SK-N-SH treated with all-trans-retinoic acid at 6 μM for 48 hours (cell line): ENCODE data around the gene ATP12A.

Source experiments
- ATAC-seq: fragments of 200-7000 bp; cut with Tn5 transposase; 3 replicates; pipeline ENCODE4 v1.9.1; 2020; ENCODE audit warnings: mild to moderate bottlenecking, moderate library complexity
- ARNTL ChIP-seq: fragments of 450-650 bp; formaldehyde crosslinking; IDR thresholded peaks from 2 replicates; pipeline ENCODE4 v1.5.0; 2020; ENCODE audit warnings: low read depth, mild to moderate bottlenecking, moderate library complexity, borderline replicate concordance
- BACH2 ChIP-seq: fragments of 250-450 bp; sonication (Bioruptor Pico); IDR thresholded peaks from 2 replicates; pipeline ENCODE4 v1.9.0; 2021; ENCODE audit warnings: mild to moderate bottlenecking, borderline replicate concordance
- CSDC2 ChIP-seq: fragments of 250-450 bp; sonication (Bioruptor Pico); IDR thresholded peaks from 2 replicates; pipeline ENCODE4 v1.5.0; 2020; ENCODE audit warnings: mild to moderate bottlenecking, moderate library complexity
- ESRRG ChIP-seq: fragments of 250-450 bp; sonication (Bioruptor Pico); IDR thresholded peaks from 2 replicates; pipeline ENCODE4 v1.6.1; 2021; ENCODE audit warnings: mild to moderate bottlenecking
- GLIS3 ChIP-seq: fragments of 250-450 bp; sonication (Bioruptor Pico); IDR thresholded peaks from 2 replicates; pipeline ENCODE4 v1.5.0; 2020; ENCODE audit warnings: mild to moderate bottlenecking, moderate library complexity
- ISL1 ChIP-seq: fragments of 250-450 bp; sonication (Bioruptor Pico); IDR thresholded peaks from 2 replicates; pipeline ENCODE4 v2.1.2; 2022; ENCODE audit warnings: mild to moderate bottlenecking, moderate library complexity
- OSR1 ChIP-seq: fragments of 250-450 bp; sonication (Bioruptor Pico); IDR thresholded peaks from 2 replicates; pipeline ENCODE4 v1.8.0; 2022; ENCODE audit warnings: moderate library complexity, mild to moderate bottlenecking, inconsistent platforms
- PPARA ChIP-seq: fragments of 250-450 bp; sonication (Bioruptor Pico); IDR thresholded peaks from 2 replicates; pipeline ENCODE4 v1.5.0; 2020; ENCODE audit warnings: mild to moderate bottlenecking, borderline replicate concordance
- RARB ChIP-seq: fragments of 250-450 bp; sonication (Bioruptor Pico); IDR thresholded peaks from 2 replicates; pipeline ENCODE4 v1.8.0; 2021; ENCODE audit warnings: mild to moderate bottlenecking, moderate library complexity
- SNAI2 ChIP-seq: fragments of 250-450 bp; sonication (Bioruptor Pico); IDR thresholded peaks from 2 replicates; pipeline ENCODE4 v1.5.0; 2020; ENCODE audit warnings: mild to moderate bottlenecking, moderate library complexity
- TCF4 ChIP-seq: fragments of 250-450 bp; sonication (Bioruptor Pico); IDR thresholded peaks from 2 replicates; pipeline ENCODE4 v1.8.0; 2021; ENCODE audit warnings: mild to moderate bottlenecking, moderate library complexity, borderline replicate concordance
- TOX ChIP-seq: fragments of 250-450 bp; sonication (Bioruptor Pico); IDR thresholded peaks from 2 replicates; pipeline ENCODE4 v1.8.0; 2021; ENCODE audit warnings: mild to moderate bottlenecking, moderate library complexity, borderline replicate concordance
- ZC3H10 ChIP-seq: fragments of 250-450 bp; sonication (Bioruptor Pico); IDR thresholded peaks from 2 replicates; pipeline ENCODE4 v1.5.1; 2021; ENCODE audit warnings: mild to moderate bottlenecking, moderate library complexity
- ZFP3 ChIP-seq: fragments of 250-450 bp; sonication (Bioruptor Pico); IDR thresholded peaks from 2 replicates; pipeline ENCODE4 v1.5.0; 2020; ENCODE audit warnings: mild to moderate bottlenecking, moderate library complexity
- ZFP30 ChIP-seq: fragments of 450-650 bp; formaldehyde crosslinking; IDR thresholded peaks from 2 replicates; pipeline ENCODE4 v1.5.0; 2022; ENCODE audit warnings: mild to moderate bottlenecking, moderate library complexity
- ZNF565 ChIP-seq: fragments of 450-650 bp; formaldehyde crosslinking; conservative IDR thresholded peaks from 2 replicates; pipeline ENCODE4 v1.5.0; 2020; ENCODE audit warnings: low read depth, mild to moderate bottlenecking, moderate library complexity
- ZNF70 ChIP-seq: fragments of 450-650 bp; formaldehyde crosslinking; IDR thresholded peaks from 2 replicates; pipeline ENCODE4 v1.5.0; 2020; ENCODE audit warnings: mild to moderate bottlenecking, moderate library complexity
- ZNF8 ChIP-seq: fragments of 450-650 bp; formaldehyde crosslinking; IDR thresholded peaks from 2 replicates; pipeline ENCODE4 v1.5.0; 2020; ENCODE audit warnings: mild to moderate bottlenecking, moderate library complexity
- TF ChIP-seq, protein P1 (sequence below): fragments of 250-450 bp; sonication (Bioruptor Pico); IDR thresholded peaks from 2 replicates; pipeline ENCODE4 v1.8.0; 2020; ENCODE audit warnings: mild to moderate bottlenecking, moderate library complexity, borderline replicate concordance
- TF ChIP-seq, protein P2 (sequence below): fragments of 250-450 bp; sonication (Bioruptor Pico); IDR thresholded peaks from 2 replicates; pipeline ENCODE4 v1.5.1; 2020; ENCODE audit warnings: low read depth, mild to moderate bottlenecking, moderate library complexity
- TF ChIP-seq, protein P3 (sequence below): fragments of 250-450 bp; sonication (Bioruptor Pico); IDR thresholded peaks from 2 replicates; pipeline ENCODE4 v1.5.1; 2021; ENCODE audit warnings: mild to moderate bottlenecking, moderate library complexity

The ATP12A gene

DNA sequence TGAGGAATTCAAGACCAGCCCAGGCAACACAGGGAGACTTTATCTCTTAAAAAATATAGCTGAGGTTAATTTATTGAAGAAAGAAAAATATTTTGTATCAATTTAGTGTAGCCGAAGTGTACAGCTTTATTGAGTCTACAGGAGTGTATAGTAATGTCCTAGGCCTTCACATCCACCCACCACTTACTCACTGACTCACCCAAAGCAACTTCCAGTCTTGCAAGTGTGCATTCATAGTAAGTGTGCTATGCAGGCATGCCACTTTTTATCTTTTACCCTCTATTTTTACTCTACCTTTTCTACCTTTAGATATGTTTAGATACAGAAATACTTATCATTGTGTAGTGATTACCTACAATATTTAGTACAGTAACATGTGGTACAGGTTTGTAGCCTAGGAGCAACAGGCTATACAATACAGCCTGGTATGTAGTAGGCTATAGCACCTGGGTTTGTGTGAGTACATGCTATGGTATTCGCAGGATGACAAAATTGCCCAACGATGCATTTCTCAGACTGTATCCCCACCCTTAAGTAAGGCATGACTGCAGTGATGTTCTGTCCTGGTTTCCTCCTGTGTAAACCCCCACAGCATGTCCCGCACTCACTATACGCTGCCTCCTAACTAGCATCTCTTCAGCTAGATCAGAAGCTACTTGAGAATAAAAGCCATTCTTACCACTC is 15.3 kb upstream of the ATP12A start:
- TF ChIP-seq CSDC2 (CRISPR knock-in tag) (no peak), TCF4 (no peak), ZFP30 (no peak), BACH2 (no peak), OSR1 (no peak), GLIS3 (CRISPR knock-in tag) (no peak), SNAI2 (CRISPR knock-in tag) (no peak), ESRRG (CRISPR knock-in tag) (no peak), ZNF565 (no peak), ARNTL (CRISPR knock-in tag) (no peak), ZFP3 (CRISPR knock-in tag) (no peak), ZNF8 (CRISPR knock-in tag) (no peak), TOX (no peak), RARB (CRISPR knock-in tag) (no peak), ISL1 (CRISPR knock-in tag) (no peak), PPARA (CRISPR knock-in tag) (no peak)
- TF ChIP-seq, protein P1, sequence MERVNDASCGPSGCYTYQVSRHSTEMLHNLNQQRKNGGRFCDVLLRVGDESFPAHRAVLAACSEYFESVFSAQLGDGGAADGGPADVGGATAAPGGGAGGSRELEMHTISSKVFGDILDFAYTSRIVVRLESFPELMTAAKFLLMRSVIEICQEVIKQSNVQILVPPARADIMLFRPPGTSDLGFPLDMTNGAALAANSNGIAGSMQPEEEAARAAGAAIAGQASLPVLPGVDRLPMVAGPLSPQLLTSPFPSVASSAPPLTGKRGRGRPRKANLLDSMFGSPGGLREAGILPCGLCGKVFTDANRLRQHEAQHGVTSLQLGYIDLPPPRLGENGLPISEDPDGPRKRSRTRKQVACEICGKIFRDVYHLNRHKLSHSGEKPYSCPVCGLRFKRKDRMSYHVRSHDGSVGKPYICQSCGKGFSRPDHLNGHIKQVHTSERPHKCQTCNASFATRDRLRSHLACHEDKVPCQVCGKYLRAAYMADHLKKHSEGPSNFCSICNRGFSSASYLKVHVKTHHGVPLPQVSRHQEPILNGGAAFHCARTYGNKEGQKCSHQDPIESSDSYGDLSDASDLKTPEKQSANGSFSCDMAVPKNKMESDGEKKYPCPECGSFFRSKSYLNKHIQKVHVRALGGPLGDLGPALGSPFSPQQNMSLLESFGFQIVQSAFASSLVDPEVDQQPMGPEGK (CRISPR knock-in tag): no peak
- TF ChIP-seq, protein P2, sequence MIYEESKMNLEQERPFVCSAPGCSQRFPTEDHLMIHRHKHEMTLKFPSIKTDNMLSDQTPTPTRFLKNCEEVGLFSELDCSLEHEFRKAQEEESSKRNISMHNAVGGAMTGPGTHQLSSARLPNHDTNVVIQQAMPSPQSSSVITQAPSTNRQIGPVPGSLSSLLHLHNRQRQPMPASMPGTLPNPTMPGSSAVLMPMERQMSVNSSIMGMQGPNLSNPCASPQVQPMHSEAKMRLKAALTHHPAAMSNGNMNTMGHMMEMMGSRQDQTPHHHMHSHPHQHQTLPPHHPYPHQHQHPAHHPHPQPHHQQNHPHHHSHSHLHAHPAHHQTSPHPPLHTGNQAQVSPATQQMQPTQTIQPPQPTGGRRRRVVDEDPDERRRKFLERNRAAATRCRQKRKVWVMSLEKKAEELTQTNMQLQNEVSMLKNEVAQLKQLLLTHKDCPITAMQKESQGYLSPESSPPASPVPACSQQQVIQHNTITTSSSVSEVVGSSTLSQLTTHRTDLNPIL (CRISPR knock-in tag): no peak
- ATAC-seq: no peak

DNA sequence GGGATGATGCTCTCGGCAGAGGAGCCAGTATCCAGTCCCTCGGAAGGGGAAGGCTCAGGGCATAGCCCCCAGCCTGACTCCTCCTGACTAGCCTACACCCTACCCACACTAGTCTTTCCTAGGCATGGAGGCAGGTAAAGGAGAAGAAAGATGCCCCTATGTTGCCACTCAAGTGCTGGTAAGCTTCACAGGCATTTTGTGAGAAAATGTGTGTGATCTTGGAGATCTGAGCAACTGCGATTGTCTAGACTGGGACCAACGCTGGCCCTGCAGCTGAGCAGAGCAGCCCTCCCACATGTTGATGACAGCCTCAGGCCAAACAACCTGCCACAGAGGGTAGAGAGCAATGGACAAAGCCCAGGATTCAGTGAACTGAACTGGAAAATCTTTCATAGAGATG is 11.7 kb upstream of the ATP12A start:
- ATAC-seq: no peak
- no peak for TF ChIP-seq ARNTL (CRISPR knock-in tag)
- no peak for TF ChIP-seq ZNF8 (CRISPR knock-in tag)
- no peak for TF ChIP-seq ZFP3 (CRISPR knock-in tag)
- no peak for TF ChIP-seq TOX
- TF ChIP-seq TCF4: no peak
- TF ChIP-seq SNAI2 (CRISPR knock-in tag): no peak
- no peak for TF ChIP-seq BACH2
- TF ChIP-seq RARB (CRISPR knock-in tag): no peak
- no peak for TF ChIP-seq CSDC2 (CRISPR knock-in tag)
- TF ChIP-seq OSR1: no peak
- no peak for TF ChIP-seq ESRRG (CRISPR knock-in tag)
- TF ChIP-seq ISL1 (CRISPR knock-in tag): no peak
- TF ChIP-seq ZC3H10 (CRISPR knock-in tag): no peak
- TF ChIP-seq GLIS3 (CRISPR knock-in tag): no peak
- TF ChIP-seq, protein P1 (CRISPR knock-in tag): no peak
- TF ChIP-seq ZNF70: no peak
- TF ChIP-seq, protein P2 (CRISPR knock-in tag): no peak

DNA sequence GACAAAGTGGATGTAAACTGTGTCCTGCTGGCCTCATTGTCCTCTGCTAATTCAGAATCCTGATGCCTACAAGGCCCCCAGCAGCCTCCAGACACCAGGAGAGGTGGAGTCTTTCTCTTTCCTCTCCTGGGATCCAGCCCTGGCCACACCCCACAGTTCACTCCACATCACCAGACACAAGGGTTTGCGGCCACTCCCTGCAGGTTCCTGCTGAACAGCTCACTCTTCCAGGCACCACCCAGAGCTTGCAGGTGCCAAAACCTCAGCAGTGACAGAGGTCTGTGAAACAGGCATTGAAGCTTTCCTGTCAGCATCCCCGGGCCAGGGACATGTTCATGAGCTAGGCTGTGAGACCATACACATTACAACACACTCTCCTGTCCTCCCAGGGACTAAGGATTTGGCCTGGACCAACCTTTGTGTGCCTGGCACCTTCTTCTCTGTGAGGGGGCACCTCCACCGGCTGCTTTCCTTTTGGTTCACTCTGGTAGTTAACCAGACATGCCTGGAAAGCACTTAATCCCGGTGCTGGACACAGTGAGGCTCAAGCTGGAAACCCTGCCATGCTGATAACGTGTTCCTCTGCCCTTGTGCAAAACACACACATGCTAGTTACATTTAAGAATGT is 11.1 kb upstream of the ATP12A start:
- ATAC-seq: no peak
- TF ChIP-seq ZFP3 (CRISPR knock-in tag): no peak
- TF ChIP-seq ZNF70: no peak

DNA sequence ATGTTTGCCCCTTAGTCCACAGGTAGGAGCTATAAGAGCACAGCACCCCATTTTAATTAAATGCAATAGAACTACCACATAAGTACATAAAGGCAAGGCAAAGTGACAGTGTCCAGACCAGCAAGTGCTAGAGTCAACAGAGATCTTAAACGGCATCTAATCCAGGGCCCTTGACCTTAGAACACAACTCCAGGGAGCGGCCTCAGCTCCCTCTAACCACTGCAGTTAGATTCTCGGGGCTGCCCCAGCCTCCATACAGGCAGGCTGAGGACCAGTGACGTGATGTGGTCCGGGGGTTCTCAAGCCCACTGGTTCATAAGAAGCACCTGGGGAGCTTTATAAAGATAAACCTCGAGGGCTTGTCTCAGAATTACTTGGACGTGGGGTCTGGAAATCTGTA is 10.0 kb upstream of the ATP12A start:
- TF ChIP-seq ZFP3 (CRISPR knock-in tag) (no peak), BACH2 (no peak), OSR1 (no peak), RARB (CRISPR knock-in tag) (no peak), SNAI2 (CRISPR knock-in tag) (no peak), GLIS3 (CRISPR knock-in tag) (no peak), ZFP30 (no peak), ESRRG (CRISPR knock-in tag) (no peak), TOX (no peak), ZNF70 (no peak)
- TF ChIP-seq, protein P3, sequence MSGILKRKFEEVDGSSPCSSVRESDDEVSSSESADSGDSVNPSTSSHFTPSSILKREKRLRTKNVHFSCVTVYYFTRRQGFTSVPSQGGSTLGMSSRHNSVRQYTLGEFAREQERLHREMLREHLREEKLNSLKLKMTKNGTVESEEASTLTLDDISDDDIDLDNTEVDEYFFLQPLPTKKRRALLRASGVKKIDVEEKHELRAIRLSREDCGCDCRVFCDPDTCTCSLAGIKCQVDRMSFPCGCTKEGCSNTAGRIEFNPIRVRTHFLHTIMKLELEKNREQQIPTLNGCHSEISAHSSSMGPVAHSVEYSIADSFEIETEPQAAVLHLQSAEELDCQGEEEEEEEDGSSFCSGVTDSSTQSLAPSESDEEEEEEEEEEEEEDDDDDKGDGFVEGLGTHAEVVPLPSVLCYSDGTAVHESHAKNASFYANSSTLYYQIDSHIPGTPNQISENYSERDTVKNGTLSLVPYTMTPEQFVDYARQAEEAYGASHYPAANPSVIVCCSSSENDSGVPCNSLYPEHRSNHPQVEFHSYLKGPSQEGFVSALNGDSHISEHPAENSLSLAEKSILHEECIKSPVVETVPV (CRISPR knock-in tag): no peak
- TF ChIP-seq, protein P1 (CRISPR knock-in tag): no peak
- TF ChIP-seq, all 23 proteins: peak for 0
- no peak for ATAC-seq
